ENCODE measurements around the gene IQSEC1.

IQSEC1 gene

GRCh38 chr3:12929801-12930200, 143.4 kb downstream of the IQSEC1 start:
- DNase-seq: no peak

- no peak for DNase-seq
These were observed 146.6 kb downstream of the IQSEC1 start for GRCh38 chr3:12926660-12927059.

DNA sequence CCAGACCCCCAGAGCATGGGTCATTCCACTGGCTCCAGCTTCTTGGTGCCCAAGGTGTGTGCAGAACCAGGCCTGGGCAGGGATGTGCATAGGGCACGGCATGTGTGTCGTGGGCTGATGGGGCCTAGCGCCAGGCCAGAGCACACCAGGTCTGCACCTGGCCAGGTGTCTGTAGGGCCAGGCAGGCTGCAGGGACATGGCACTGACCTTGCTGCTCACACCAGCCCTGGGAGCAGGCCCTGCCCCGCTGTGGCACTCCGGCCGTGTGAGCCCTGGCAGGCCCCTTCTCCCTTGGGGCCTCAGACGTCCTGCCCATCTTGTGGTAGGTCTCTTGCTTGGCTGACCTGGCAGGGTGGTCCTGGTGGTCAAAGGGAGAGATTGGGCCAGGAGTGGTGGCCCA, 147.6 kb downstream of the IQSEC1 start:
- no peak for DNase-seq

GRCh38 chr3:12924437-12924836, 148.8 kb downstream of the IQSEC1 start:
- DNase-seq: no peak

DNA sequence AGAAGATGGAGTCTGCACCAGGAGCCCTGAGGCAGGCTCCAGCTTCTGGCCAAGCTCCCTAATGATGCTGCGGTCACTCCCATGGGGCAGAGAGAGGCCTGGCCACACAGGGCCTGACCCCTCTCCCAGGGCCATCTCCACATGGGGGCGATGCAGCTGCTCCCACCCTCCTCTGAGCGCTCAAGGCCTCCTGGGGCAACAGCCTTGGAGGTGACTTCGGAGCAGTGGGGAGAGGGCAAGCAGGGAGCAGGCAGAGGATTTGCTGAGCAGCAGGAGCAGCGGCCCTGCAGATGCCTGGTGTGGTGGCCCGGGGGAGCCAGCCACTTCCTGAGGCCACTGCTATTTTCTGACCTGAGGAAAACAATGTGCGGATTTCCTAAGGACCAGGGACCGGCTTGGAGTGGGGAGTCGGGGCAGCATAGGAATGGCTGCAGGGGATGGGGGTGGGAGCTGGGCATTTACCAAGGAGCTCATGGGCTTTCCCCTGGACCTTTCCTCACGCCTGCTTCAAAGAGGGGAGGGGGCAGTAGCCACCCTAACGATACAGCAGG, 150.3 kb downstream of the IQSEC1 start:
- DNase-seq: no peak

DNA sequence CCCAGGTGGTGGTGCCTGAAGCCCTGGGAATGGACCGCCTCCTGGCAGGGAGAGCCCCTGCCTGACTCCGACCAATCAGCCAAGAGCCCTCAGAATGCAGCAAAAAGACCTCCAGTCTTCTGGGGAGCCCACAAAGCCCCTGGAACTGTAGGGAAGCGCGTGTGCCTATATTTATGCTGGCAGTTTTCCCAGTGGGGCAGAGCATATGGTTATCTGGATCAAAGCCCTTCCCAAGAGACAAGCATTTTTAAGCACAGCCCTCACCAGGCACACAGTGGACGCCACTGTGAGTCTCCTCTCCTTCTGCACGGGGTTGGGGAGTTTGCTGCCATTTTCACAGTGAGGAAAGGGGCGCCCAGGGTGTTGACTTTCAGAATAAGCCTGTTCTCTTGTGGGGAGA, 150.9 kb downstream of the IQSEC1 start:
- DNase-seq: no peak

GRCh38 chr3:12921736-12922135, 151.5 kb downstream of the IQSEC1 start:
- DNase-seq: no peak

DNA sequence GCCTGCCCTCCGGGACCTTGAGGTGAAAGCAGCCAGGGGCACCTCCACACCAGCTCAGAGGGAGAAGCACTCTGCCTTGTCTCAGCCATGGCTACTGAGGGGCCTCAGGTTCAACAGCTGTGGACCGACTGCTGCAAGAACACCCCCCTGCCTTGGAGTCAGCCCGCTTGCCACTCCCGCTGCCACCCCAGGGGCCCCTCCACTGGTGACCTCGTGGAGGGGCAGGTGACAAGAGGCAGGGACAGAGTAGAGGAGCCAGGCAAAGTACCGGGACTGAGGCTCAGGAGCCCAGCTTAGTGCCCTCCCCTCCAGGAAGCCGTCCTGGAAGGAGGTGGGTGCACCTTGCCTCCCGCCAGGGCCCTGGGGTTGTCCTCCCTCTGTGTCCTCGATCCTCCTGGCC, 152.3 kb downstream of the IQSEC1 start:
- no peak for DNase-seq

GRCh38 chr3:12919205-12919604, 154.0 kb downstream of the IQSEC1 start:
- no peak for DNase-seq

DNA sequence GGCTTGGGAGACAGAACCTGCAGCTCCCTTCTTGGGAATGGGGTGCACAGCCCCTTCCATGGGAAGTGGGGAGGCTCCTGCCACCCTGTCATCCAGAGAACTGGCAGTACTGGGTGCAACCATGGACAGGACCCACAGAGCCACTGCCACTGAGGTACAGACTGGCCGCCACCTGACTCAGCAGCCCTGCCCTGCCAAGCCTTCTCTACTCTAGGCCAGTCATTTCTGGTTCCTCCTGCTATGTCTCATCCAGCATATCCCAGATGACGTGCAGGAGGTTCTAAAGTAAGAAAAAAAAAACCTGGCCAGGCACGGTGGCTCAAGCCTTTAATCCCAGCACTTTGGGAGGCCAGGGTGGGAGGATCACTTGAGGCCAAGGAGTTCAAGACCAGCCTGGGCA, 155.0 kb downstream of the IQSEC1 start:
- DNase-seq: no peak

- DNase-seq: peak; percentile 16
These were observed 157.1 kb downstream of the IQSEC1 start for GRCh38 chr3:12916159-12916558.

DNA sequence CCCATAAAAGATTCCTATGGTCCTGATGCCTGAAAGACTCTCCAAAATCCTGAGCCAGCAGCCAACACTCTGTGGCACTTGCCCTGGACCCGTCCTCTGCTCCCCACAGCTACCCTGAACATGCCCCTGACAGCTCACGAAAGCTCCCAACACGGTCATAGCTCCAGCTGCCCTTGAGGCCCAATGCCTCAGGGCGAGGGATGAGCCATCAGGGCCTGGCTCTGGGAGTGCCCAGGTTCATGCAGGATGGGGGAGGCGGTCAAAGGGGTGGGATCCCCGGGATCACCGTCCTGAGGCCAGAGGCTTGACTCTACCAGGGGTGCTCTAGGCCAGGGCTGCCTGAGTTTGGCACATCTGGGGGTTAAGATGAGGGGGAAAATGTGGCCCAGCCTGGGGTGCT, 159.1 kb downstream of the IQSEC1 start:
- DNase-seq: no peak

DNA sequence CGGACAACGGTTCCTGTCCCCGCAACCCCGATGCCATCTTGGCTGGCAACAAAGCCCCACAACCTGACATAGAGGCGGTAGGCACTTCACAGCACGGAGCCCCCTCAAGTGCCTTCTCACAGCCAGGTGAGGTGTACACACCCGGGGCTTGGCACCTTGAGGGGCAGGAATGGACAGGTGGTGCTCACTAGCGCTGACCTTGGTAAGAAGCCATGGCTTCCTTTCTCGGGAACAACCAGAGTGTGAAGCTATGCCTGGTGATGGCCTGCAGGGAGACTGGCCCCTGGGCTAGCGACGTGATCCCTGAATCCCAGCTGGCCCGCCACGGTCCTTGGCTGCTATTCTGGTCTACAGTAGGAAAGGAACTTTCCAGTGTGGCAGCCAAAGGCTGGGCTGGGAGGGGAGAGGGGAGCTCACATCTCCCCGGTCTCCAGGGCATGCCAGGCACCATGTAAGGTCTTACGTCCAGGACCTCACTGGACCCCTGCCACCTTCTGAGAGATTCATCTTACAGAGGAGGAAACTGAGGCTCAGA, 161.3 kb downstream of the IQSEC1 start:
- DNase-seq: no peak

DNA sequence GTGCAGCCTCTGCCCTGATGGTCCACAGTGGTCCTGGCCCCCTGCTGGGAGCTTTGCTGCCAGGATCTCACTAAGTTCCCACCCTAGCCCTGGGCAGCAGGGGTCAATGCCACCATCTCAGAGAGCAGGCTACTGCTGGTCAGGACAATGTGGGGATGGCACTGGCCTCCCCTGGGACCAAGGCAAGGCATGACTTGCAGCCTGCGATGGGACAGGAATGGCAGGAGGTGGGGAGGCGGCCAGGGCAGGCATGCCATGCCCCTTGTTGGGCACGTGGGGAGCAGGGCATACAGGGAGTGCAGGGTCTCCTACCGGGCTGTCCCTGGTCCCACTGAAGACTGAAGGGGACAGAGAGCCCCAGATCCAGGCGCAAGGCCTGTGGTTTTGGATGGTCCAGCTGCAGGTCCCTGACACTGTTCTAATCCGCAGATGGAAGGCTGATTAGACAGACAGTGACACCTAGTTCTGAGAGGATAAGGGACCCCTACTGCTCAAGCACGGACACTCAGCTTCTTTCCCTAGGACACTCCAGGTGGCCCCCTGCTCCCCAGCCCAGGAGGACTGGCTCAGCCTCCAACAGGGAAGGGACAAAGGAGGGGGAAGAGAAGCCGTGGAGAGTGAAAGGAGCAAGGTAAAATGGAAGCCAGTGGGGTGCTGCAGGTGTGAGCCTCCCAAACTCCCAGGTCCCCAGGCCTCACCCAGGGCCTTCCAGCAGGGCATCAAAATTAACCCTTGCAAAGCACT, 162.7 kb downstream of the IQSEC1 start:
- no peak for DNase-seq

- no peak for DNase-seq
These were observed 163.5 kb downstream of the IQSEC1 start for GRCh38 chr3:12909710-12910109.

DNA sequence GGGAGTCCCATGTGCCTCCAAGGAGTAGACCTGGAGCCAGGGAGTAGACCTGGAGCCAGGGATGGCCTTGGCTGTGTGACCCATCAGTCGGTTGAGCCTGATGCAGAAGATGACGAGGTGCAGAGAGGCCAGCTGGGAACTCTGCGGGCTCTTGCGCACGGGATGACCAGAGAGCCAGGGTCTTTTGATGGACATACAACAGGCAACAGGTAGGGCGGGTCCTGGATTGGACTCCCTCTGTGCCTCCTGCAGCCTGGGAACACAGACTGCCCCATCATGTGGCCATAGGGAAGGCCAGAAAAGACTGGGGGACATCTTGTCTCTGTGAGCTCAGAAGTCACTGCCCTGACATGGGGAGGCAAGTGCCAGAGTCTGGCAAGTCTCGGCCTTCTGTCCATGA, 164.4 kb downstream of the IQSEC1 start:
- no peak for DNase-seq

DNA sequence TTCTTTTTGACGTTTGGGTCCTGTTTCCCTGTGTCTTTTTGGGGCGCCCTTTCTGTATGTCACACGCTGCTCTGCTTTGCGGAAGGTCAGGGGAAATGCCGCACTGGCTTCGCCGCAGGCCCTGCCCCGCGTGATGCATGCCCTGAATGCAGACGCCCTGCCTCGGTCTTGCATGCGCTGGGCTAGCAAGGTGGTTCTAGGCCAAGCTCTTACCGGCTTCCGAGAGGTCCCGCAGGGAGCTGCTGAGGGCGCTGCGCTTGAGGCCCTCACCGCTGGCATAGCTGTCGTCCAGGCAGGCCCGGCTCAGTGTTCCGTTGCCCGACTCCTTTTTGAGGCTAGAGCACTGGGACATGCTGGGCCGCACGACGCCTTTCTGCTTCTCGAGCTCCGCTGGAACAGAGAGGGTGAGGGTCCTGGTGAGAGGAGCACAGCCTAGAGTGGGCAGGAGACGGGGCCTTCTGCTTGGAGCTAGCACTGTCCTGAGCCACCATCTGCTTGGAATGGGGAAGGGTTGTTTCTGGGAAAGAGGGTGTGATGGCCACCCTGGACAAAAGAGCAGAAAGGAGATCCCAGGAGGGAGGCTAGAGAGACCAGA, 165.0 kb downstream of the IQSEC1 start:
- no peak for DNase-seq

DNA sequence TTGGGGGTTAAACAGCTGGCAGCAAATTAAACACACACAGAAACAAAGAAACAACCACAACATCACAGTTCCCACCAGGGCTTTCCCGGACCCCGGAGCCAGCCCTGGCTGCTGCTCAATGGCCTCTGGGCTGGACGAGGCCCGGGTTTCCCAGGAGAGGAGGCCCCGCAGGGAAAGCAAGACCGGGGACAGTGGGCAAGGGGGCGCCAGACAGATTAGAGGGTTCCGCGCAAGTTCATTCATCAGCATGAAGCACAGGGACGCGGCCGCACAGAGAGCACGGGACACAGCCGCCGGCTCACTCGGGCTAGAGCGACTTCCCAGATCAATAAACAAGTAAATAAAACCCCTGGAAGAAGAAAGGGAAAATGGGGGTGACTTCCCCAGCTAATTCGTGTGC, 165.5 kb downstream of the IQSEC1 start:
- DNase-seq: no peak

- no peak for DNase-seq
These were observed 165.9 kb downstream of the IQSEC1 start for GRCh38 chr3:12907296-12907695.

GRCh38 chr3:12906916-12907290, 166.3 kb downstream of the IQSEC1 start:
- DNase-seq: no peak

- no peak for DNase-seq
These were observed 166.9 kb downstream of the IQSEC1 start for GRCh38 chr3:12906141-12906915.

DNA sequence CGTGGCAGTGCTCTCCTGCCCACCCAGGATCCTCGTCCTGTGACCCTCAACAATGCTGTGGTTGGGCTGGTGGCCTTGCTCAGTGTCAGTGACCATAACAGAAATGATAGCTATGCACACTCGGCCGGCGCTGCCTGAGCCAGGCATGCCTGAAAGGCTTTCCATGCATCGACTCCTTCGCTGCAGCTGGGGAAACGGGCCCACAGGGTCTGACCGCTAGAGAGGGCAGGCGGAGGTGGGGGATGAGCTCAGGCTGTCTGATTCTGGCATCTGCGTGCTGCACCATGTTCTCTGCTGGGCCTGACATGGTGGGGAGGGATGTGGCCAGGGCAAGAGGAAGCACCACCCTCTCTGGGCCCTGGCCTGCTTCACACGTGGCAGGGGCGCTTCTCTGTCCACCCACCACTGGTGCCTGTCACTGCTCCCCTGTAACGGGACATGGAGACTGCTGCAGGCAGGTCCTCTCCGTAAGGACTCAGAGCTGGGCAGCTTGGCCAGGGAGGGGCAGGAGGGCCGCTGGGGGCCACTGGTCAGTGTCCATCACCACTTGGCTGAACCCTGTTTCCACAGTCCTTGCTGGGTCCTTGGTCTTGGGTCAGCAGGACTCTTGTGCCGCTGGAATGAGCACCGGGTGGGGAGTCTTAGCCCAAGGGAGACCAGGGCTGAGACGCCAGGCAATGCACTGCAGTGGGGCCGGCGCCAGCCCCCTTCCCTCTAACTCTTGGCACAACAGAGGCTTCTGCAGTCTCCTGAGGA, 167.7 kb downstream of the IQSEC1 start:
- DNase-seq: no peak

DNA sequence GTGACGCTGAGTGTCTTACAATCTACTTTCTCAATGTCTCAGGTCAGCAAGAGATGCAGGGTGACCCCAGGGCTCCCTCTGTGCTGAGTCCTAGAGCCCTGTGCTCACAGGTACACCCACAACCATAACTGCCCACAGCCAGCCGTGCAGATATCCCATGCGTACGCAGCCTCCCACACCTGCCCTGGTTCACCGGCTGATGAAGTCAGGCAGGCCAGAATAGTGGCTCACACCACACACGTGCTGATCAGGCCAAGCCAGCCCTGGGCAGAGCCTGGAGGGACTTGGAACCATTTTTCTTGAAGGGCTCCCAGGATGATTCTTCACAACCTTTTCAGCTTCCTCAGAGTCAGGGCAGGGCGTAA, 168.3 kb downstream of the IQSEC1 start:
- DNase-seq: no peak

Measured in effector CD8-positive, alpha-beta T cell (primary cell).